GM21723 (cell line): ENCODE results near the gene ZNF774.
"Not testable (repeated sequence)": the region's sequence is repeated elsewhere in the genome, so short reads cannot be mapped to it uniquely, and the experiment has no call there.

Experiments
- ATAC-seq: cut with Tn5 transposase; IDR thresholded peaks from one replicate; pipeline ENCODE4 v1.9.1; 2021; ENCODE audit warnings: mild to moderate bottlenecking, moderate library complexity; ENCODE audit not compliant: unreplicated experiment

The ZNF774 gene

DNA sequence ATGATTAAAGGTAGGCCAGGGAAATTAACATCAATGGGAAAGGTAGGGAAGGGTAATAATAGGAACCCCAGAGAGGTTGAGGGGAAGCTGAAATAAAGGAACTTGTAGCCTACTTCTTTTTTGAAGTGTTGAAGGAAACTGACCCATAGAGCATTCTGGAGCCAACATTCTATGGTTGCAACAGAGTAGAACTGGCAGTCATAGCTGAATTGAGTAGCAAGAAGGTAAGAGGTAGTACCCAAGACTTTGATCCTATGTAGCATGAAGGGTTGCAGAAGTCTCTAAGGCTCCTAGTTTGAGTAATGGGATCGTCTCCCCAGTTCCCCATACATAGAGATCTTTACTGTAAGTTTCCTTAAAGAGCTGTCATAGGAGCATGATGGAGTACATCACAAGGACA is 7.4 kb upstream of the ZNF774 start:
- no peak for ATAC-seq

- no peak for ATAC-seq
Measured at GRCh38 chr15:90345857-90346256, 6.2 kb upstream of the ZNF774 start.

DNA sequence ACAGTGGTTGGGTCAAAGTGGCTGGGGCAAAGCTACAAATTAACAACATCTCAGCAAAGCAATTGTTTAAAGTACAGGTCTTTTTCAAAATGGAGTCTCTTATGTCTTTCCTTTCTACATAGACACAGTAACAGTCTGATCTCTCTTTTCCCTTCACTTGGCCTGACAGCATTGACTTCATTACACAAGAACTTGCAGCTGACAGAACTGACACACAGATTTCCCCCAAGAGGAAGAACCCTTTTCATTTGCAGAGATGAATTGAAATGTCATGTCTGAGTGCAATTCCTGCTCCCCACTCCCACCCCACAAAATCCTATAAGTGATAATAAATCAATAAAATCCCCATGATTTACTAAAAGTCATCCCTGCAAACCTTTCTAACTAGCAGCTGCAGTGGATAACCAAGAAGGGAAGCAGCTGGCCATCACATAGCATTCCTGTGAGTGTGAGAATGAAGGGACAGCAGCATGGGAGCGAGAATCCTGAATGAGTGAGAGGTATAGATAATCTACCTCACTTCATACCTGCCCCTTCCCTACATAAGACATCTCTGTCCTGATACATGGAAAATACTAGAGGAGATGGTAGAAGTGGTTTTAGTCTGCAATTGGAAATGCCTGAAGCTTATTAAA is 4.5 kb upstream of the ZNF774 start:
- ATAC-seq: not testable (repeated sequence)

DNA sequence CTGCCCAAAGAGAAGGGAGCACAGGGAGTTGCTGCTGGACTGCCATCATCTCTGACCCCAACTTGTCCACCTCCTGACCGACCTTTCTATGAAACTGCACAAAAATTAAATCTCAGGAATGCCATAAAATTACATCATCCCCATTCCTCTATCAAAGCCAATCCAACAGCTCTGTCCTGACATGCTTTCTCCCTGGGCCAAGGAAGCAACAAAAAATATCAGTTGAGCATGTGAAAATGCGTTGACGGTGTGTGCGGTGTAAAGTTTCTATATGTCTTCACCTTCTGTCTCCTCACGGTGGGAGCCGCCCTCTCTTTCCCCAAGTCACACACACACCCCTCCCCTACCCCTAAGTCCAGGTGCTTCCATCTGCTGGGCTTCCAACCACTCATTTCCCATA is 3.6 kb upstream of the ZNF774 start:
- ATAC-seq: no peak

GRCh38 chr15:90349072-90349471 is 3.0 kb upstream of the ZNF774 start:
- no peak for ATAC-seq

DNA sequence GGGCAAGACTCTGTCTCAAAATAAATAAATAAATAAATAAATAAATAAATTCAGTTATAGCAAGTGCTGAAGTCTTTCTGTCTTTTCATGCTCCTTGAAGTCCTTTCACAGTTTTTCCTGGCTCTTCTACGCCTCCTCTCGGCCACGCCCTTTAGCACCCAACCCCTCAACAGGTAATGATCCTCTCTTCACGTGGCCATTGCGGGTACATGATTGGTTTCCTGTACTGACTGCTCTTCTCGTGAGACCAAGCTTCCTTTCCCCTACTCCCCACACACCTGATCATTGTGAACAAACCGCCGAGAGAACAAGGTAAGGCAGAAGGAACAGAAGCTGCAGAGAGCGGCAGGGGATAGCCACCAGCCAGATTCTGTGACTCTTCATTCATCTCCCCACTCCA is 2.3 kb upstream of the ZNF774 start:
- no peak for ATAC-seq

DNA sequence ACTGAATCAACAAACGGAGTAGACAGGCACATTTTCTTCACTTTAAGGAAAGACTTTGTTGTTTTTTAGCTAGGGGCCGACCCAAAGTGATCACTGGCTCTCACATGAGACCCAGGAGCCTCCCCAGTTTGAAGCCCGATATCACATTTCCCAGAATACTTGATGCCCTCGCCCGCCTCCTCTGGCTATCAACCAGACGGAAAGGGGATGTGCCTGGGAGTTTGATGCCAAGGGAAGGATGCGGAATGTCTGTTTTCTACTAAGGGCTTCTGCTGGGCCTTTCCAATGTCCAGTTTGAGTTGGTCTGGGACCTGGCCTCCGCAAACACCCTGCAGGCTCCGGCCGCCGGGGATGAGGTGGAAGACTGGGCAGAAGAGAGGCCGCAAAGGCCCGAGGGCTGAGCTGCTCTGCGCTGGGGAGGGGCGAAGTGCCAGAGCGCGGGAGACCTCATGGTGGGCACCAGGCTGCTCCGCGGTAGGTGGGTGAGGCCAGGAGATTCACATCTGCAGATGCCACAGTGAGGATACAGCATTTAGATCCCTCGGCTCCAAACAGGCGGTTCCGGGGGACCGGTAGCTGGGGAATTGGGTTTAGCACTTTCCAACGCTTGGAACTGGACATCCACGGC is 491 bp upstream of the ZNF774 start:
- peak; percentile 7 for ATAC-seq

- ATAC-seq: no peak
Measured at GRCh38 chr15:90354986-90355385, 2.9 kb downstream of the ZNF774 start.

DNA sequence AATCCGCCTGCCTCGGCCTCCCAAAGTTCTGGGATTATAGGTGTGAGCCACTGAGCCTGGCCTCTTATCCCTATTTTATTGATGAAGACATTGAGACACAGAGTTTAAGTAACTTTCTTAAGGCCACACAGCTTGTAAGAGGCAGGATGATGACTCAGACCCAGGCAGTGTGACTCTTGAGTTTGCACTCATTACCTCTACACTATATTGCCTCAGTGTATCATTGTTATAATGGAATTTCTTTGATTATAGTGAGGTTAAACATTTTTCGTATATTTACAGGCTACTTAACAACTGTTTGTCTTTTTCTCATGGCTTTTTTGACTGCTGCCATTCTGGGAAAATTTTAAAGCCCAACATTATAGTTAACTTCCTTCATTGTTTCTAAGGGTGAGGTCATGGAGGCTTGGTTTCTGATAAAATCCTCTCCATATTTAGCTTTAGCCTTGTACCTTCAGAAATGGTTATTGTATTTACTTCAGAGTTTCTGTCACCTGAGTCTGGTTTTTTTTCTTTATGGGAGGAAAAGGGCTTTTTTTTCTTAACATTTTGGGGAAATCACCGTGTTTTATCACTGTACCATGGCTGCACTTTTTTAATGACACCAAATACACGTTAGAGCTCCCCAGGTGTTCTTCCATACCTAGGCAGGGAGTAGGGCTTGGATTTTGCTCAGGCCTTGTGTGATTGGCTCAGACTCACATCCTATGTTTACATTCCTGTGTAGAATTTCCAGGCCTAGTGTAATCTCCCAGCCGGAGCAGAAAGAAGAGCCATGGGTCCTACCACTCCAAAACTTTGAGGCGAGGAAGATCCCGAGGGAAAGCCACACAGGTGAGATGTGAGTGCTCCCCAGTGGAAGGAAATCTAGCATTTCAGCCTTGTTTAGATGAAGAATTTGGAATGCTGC is 6.3 kb downstream of the ZNF774 start:
- ATAC-seq: no peak

GRCh38 chr15:90360746-90361145 is 8.7 kb downstream of the ZNF774 start:
- no peak for ATAC-seq

DNA sequence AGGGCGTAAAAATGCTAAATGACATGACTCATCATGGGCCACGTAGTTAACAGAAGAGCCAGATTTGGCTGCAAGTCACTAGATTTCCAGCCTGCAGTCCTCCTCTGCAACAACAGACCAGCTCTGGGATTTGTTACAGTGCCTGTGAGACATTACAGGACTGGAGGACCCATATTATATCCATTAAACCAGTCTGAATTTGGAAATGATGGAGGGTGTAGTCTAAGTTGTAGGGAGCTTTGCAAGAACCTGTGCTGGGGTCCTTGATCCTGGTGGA is 10.8 kb downstream of the ZNF774 start:
- no peak for ATAC-seq

DNA sequence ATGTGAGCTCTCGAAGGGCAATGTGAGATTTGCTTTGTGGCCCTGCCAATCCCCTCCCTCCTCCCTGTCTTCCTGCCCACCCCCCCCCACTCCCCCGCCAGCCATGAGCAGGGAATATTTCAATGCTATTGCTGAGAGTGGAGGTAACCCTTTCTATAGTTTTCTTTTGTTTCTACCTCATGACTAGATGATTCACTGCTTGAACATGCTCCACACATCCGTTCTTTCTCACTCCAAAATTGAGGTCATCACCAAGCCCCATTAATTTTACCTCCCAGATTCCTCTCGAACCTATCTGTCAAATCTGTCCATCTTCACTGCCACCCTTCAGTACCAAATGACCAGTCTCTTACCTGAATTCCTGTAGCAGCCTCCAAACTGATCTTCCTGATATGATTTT is 12.2 kb downstream of the ZNF774 start:
- ATAC-seq: no peak

GRCh38 chr15:90365414-90366055 is 13.5 kb downstream of the ZNF774 start:
- ATAC-seq: no peak

DNA sequence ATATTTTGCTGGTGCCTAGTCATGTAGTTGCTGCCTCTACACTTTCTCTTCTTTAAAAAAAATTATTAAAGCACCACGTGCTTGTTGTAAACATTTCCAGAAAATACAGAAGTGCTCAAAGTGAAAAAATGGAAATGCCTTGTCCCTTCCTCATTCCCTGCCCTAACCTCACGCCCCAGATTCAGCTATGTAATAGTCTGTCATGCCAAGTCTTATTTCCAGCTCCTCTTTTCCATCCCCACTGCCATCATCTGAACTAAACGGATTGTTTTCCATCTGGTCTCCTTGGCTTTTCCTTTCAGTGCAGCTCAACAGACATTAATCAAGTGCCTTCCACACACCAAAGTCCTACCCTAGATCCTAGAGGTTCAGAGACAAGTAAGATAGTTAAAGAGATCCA is 15.5 kb downstream of the ZNF774 start:
- ATAC-seq: no peak

DNA sequence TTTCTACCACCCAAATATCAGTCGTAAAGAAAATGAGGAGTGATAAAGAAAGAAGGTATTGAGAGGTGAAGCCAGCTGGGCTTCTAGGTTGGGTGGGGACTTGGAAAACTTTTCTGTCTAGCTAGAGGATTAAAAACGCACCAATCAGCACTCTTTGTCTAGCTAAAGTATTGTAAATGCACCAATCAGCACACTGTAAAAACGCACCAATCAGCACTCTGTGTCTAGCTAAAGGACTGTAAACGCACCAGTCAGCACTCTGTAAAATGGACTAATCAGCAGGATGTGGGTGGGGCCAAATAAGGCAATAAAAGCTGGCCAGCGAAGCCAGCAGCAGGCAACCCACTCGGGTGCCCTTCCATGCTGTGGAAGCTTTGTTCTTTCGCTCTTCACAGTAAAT is 23.0 kb downstream of the ZNF774 start:
- ATAC-seq: no peak

DNA sequence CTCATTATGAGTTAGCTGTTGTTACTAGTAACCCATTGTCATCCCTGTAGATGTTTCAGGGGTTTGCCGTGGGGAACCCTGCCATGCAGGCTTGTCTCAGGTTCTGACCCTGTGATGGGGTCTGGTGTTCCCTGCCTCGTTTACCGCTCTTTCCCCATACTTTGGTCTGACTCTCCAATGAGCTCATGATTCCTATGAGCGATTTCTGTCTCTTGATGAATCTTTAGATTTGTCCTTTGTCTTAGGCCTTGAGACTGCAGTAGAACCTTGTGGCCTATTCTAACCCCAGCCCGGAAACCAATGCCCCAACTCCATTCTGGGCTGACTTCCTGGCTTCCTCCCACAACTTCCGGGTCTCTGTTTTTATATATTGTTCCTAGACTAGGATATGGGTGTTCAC is 24.7 kb downstream of the ZNF774 start:
- no peak for ATAC-seq

GRCh38 chr15:90379263-90379662 is 27.2 kb downstream of the ZNF774 start:
- no peak for ATAC-seq

- no peak for ATAC-seq
Measured at GRCh38 chr15:90381515-90381914, 29.4 kb downstream of the ZNF774 start.

GRCh38 chr15:90382320-90382719 is 30.2 kb downstream of the ZNF774 start:
- ATAC-seq: no peak

DNA sequence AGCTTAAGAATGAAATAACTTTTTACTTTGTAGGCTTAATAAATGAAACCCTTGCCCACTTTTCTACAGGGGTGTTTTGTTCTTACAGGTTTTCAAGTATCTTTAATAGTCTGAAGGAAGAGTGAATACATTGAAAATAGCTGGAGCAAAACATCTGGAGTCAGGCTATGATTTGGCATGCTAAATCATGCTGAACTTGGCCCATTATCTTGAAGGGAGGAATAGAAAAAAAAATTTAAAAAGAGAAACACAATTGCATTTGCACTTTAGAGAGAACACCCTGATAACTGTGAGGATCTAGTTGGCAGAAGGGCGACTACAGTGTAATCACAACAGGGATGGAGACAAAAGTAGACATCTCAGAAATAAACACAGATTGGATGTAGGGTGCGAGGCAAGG is 34.1 kb downstream of the ZNF774 start:
- ATAC-seq: no peak

DNA sequence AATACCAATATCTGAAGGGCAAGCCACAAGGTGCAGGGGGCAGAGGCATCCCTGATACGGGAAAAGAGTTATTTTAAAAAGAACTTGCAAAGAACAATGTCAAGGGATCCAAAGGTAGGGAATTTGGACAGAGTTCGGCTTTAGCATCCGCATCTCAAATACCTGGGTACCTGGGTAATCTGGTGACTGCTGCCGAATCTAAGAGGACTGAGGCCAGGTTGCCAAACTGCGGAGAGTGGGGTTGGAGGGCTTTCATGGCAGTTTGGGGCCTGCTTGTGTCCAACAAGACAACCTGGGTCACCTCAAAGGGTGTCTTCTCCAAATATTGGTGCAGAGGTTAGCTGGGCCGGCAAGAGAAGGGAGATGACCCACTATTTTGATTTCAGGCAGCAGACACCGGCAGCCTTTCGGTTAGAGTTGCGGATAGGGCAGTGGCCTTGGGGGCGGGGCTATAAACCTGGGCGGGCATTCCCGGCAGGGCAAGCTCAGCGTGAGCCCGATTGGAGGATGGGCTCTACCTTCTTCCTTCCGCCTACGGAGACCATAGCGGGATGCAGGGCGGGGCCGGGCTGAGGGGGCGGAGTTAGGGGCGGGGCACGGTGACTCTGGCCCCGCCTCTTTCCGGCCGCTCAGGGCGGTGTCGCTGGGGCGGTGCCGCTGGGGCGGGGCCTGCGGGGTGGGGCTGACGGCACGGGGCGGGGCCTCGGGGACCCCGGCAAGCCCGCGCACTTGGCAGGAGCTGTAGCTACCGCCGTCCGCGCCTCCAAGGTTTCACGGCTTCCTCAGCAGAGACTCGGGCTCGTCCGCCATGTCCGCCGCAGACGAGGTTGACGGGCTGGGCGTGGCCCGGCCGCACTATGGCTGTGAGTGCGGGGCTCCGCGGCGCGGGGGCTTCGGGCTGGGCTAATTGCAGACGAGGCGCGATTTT is 35.7 kb downstream of the ZNF774 start, which contains the start of gene IQGAP1:
TSS of gene IQGAP1 (plus strand) at position 709 of the 928 bp plus-strand sequence. CDS start at position 809, 100 bp downstream.
- peak; percentile 91 for ATAC-seq
